Middle frontal gyrus (tissue), 1 donor: ENCODE data around the gene CCT7.

Experiments used
- DNase-seq: peaks from one replicate; pipeline ENCODE4 v3.0.0-alpha.2; 2015; ENCODE audit warnings: low spot score; ENCODE audit errors: extremely low spot score

The CCT7 gene

DNA sequence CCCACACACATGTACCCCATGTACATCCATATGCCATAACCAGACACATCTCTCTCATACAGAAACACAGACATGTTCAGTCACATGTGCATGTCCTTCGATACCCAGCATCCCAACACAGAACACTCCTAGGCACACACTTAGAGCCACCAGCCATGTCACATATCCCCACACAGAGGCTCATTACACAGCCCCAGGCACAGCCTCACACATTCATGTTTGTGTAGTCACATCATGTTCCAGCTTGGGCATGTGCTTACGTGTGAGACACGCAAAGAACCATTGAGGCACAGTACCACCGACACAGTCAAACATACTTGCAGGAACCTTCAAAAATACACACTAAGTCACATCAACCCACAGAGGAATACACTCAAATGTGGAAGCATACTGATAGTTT lies 32.9 kb downstream of the CCT7 start:
- no peak for DNase-seq

DNA sequence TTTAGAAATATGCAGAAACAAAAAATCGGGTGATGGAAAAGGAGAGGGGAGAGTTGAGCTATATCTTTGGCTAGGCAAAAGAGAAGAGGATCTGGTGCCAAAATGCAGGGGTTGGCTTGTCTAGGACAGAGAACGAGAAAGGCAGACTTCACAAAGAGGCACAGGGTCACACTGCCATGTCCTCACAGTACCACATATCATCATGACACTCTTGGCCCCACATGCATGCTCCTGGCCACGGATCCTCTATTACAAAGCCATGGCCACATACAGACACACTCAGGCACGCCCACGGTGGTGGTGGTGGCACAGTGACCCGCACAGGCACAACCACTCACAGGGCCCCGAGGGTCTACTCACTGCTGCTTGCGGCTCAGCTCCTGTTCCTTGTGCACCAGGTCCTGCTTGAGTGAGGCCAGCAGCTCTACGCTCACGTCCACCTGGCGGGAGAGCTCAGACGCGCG lies 34.3 kb downstream of the CCT7 start:
- no peak for DNase-seq

GRCh38 chr2:73268830-73269685 lies 35.0 kb downstream of the CCT7 start:
- no peak for DNase-seq

DNA sequence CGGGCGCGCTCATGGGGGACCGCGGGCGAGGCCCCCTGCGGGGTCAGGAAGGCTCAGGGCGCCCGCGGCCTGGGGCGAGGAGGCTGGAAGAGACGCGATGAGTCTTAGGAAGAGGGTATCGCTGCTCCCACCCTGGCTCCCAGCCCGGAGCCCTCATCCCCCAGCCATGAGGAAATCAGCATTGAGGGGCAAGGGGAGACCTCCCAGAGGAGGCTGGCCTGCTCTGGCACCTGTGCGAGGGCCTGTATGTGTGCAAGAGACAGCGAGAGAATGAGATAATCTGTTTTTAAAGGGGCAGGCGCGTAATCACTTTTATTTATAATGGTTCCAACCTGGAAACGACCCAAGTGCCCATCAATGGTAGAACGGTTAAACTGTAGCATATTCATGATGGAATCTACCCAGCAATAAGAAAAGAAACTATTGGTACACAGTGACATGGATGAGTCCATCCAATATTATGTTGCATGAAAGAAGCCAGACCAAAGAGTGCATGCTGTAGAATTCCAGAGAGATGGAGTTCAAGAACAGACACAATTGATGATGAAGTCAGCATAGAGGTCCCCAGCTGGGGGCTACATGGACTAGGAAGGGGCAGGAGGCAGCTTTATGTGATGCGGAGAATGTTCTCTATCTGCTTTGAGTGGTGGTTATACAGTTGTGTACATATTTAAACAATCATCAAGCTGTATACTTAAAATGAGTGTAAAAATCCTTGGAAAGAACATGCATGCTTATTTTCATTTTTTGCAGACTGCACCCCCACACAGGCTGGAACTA lies 35.8 kb downstream of the CCT7 start:
- DNase-seq = no peak

DNA sequence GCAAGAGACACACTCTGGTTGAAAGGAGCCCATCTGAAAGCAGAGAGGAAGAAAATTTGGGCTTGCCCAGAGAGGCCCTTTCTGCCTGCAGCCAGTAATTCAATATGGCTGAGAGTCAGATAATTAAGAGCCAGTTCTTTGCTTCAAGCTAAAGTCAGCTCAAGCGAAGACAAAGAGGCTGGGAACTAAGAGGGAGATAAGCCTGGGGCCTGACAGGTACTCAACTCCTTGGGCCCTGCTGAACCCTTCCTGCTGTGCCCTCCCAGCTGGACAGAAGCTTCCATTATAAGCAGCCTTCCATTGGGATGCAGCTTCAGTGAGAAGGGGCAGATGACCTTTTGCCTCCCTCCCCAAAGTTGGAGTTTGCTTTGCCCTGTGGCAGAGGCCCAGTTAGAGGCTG lies 38.2 kb downstream of the CCT7 start:
- no peak for DNase-seq

- DNase-seq = no peak
Observed at GRCh38 chr2:73279852-73280251, 45.7 kb downstream of the CCT7 start.

DNA sequence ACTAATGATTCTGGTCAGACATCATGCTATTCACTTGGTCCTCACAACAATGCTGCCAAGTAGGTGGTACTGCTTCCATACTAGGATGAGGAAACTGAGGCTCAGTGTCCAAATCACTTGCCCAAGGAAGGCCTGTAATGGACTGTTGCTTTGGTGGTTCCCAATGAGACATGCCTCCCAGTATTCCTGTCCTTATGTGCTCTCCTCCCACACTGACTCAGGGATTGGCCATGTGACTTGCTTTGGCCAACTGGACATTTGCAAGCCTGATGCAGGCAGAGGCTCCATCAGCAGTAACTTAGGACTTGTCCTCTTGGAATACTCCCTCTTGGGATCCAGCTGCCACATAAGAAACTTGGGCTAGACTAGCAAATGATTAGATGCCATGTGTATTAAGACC lies 47.1 kb downstream of the CCT7 start:
- no peak for DNase-seq

GRCh38 chr2:73282924-73283544 lies 48.9 kb downstream of the CCT7 start:
- no peak for DNase-seq

DNA sequence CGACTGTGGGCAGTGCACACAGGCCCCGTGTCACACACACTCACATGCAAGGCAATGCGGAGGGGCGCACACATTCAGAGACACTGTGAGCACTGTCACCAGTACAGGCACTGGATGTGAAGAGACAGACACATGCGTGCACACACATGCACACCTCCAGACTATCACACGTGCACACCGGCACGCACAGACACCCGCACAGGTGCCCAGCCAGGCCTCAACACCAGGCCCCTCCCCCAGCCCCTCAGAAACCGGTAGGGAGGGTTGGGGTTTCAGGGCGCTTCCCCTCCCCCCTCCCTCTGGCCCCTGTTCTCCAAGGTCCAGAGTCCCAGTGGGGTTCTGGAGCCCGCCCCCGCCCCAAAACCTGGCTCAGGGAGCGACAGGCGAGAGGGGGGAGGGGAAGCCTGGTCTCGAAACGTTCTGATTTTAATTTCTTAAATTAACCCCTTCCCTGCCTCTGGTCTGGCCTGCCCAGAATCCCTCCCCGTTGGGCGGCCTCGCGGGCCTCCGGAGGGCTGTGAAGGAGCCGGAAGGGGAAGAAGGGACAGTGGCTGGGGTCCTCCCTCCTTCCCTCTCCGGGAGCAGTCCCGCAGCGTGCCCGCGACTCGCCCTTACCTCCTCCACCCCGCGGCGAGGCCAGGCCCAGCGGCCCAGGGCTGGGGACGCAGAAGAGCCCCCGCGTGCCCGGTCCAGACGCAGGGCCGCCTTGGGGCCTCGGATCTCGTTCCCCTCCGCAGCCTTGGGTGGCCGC lies 49.6 kb downstream of the CCT7 start:
- no peak for DNase-seq

GRCh38 chr2:73284296-73285158 lies 50.4 kb downstream of the CCT7 start, which contains the start of gene FBXO41:
FBXO41 (minus strand) TSS chr2:73284478; CDS start chr2:73269630, 14,848 bp downstream.
- peak; percentile 47 for DNase-seq

GRCh38 chr2:73285159-73285739 lies 51.1 kb downstream of the CCT7 start:
- DNase-seq = no peak

DNA sequence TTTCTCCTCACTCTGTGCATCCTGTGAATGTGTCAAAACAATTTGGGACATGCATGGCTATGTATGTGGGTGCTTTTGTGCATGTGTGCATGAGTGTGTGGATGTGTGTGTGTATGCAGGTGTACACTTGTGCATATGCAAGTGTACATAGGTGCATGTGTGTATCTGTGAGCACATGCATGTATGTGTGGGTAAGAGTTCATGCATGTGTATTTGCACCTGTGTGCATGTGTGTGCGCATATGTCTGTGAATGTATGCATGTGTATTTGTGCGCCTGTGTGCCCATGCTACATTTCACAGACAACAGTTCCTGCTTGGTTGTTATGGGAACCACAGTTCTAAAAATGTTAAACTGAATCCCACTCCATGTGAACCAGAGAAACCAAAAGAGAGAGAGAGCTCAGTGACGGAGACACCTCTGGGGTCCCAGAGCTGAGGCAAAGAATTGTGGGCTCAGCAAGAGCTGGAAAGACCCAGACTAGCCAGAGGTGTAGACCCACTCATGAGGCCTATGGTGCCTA lies 52.1 kb downstream of the CCT7 start:
- DNase-seq = no peak

DNA sequence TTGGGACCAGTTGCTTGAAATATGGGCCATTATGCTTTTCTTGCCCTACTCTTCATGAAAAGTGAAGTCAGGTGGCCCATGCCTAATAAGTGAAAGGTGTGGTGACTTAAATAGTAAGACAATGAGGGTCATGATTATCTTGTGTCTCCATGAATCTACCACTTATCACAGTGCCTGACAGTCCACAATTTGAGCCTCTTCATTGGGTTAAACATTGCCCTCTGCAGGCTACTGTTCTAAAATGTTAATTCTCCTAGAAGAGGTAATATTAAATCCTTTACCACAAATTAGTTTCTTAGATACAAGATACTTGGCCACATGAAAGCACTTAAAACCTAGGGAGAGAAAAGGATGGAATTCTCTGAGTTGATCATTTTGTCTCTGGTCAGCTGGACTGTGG lies 55.2 kb downstream of the CCT7 start:
- DNase-seq = no peak

GRCh38 chr2:73290049-73290839 lies 56.1 kb downstream of the CCT7 start:
- peak; percentile 38 for DNase-seq

GRCh38 chr2:73291093-73291460 lies 57.0 kb downstream of the CCT7 start:
- no peak for DNase-seq

- DNase-seq = no peak
Observed at GRCh38 chr2:73291461-73292315, 57.6 kb downstream of the CCT7 start.

DNA sequence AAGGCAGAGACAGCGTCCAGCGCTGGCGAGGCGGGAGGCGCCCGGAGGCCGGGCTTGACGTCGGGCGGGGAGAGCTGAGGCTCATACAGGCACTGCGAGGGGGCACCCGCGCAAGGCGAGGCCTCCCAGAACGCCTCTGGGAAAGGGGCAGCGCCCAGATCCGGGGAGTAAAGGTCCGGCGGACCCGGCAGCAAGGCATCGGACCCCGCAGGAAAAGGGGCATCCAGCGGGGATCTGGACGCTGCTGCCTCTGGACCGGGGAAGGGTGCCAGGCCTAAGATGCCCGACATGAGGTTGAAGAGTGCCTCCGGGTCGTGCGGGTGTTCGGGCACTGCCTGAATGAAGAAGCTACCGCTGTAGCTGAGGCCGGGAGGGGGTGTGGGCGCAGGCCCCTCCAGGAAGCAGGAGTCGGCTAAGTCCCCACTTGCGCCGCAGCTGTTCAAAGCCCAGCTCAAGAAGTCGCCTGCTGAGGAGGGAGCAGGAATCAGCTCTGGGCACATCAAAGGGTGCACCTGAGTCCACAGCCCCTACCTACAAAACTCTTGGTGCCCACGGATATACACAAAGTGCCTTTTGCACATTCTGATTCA lies 58.3 kb downstream of the CCT7 start:
- no peak for DNase-seq
